Heart left ventricle (tissue), 16 donors: ENCODE results near the gene ARFRP1. TPM values are rescaled to one million over a fixed set of nuclear protein-coding genes. Genes with fewer than 3 reads are reported as not detected.

Experiments
- ATAC-seq, 4 donors: fragments of 200-7000 bp; cut with Tn5 transposase; one replicate each; pipeline ENCODE4 v1.9.1; 2020 to 2022; ENCODE audit warnings: moderate library complexity in 4 of 4, mild to moderate bottlenecking in 3 of 4, moderate number of reproducible peaks in 1 of 4
- DNase-seq, 5 donors: peaks; one replicate each; pipeline ENCODE4 v3.0.0-alpha.2; 2020
- H3K27ac ChIP-seq, 12 donors: fragments of 200-600 bp; sonication (generic) in 4 of 12; one replicate each; pipeline versions ENCODE4 v1.5.0 to v1.8.0; 2016 to 2022; ENCODE audit warnings: mild to moderate bottlenecking in 2 of 12
- H3K27me3 ChIP-seq, 9 donors: fragments of 200-600 bp; sonication (generic) in 2 of 9; one replicate each; pipeline versions ENCODE4 v1.5.1 to v1.8.0; 2016 to 2022; ENCODE audit warnings: mild to moderate bottlenecking in 3 of 9
- H3K36me3 ChIP-seq, 9 donors: fragments of 200-600 bp; sonication (generic) in 2 of 9; one replicate each; pipeline versions ENCODE4 v1.5.0 to v1.8.0; 2018 to 2022; ENCODE audit warnings: mild to moderate bottlenecking in 2 of 9
- H3K4me1 ChIP-seq, 12 donors: fragments of 200-600 bp; sonication (generic) in 4 of 12; one replicate each; pipeline versions ENCODE4 v1.5.0 to v1.8.0; 2016 to 2022; ENCODE audit warnings: mild to moderate bottlenecking in 3 of 12
- H3K4me3 ChIP-seq, 12 donors: fragments of 200-600 bp; sonication (generic) in 4 of 12; one replicate each; pipeline versions ENCODE4 v1.5.0 to v1.8.0; 2017 to 2022; ENCODE audit warnings: mild to moderate bottlenecking in 9 of 12, moderate library complexity in 4 of 12
- H3K9me3 ChIP-seq, 12 donors: fragments of 200-600 bp; sonication (generic) in 4 of 12; one replicate each; pipeline versions ENCODE4 v1.5.0 to v1.8.0; 2016 to 2022; ENCODE audit warnings: mild to moderate bottlenecking in 1 of 12
- CTCF ChIP-seq, 12 donors: fragments of 200-600 bp; sonication (generic) in 4 of 12; IDR thresholded peaks; one replicate each; pipeline versions ENCODE4 v1.5.0 to v1.8.0; 2018 to 2022; ENCODE audit warnings: antibody characterized with exemption in 12 of 12, mild to moderate bottlenecking in 5 of 12
- POLR2A ChIP-seq, 2 donors: fragments of 450-650 bp; IDR thresholded peaks; one replicate each; pipeline ENCODE4 v1.6.1; 2017; ENCODE audit warnings: antibody characterized with exemption in 2 of 2, mild to moderate bottlenecking in 2 of 2, moderate library complexity in 2 of 2
- WGBS, 4 donors: extraction: QIAGEN DNeasy Blood & Tissue Kit in 2 of 4; methylation state at CpG; one replicate each; pipeline versions ENCODE4 v1.1.5 to v1.1.7; 2013 to 2018; 5-methylcytosine and 5-hydroxymethylcytosine counted together
- intact Hi-C, 10 donors: fragments of 100-400 bp; cut with DNase I; formaldehyde crosslinking; loops; one replicate each; pipeline versions ENCODE4 v1.11.1 to v1.14.2; 2022
- polyA plus RNA-seq, 2 donors: library from polyadenylated mRNA; stranded (reverse); fragments of 200-250 nt; gene quantifications; one replicate each; pipeline ENCODE4 v1.2.3, GENCODE V29; 2013
- total RNA-seq, 9 donors: library from RNA; depleted of rRNA in 2 of 9; stranded (reverse); fragments of >200 nt in 2 of 9; fragmentation: NEBNext Ultra II Directional in 3 of 9; extraction: Animal tissue kit (Norgen Biotek cat#: 25700) in 3 of 9; gene quantifications; one replicate each; pipeline versions ENCODE4 v1.1.0 to v1.2.4, GENCODE V29; 2016 to 2023
- donor health status: ischemic (EF 13 %, LVEDD 7.1; RV severe dilation, severe dysfunction).
- donor health status: healthy with polysubstance abuse.
- donor health status: DM: no; HTN: yes; CAD: no.
- donor health status: DM: no; HTN: no; CAD: no.
- donor health status: ischemic (EF 25% LVEDD 6.9; RV normal size, moderate dysfunction).
- donor health status: ischemic (EF 25% LVEDD 5.7; RV mildly dilated, moderate dysfunction).
- donor health status: healthy.
- donor health status: DM: yes; HTN: yes; CAD: no.
- donor health status: ischemic (EF 35%, LVEDD 5.7; RV mildly dilated, moderate dysfunction).
- donor health status: nonischemic (EF 11% LVEDD 7.7; RV severe dilation, severe dysfunction).
- donor health status: DM: yes; HTN: yes; CAD: no.
- donor health status: PGD.
- donor health status: ischemic (EF 29% LVEDD 5.4; RV normal size, mild dysfunction).
- donor health status: nonischemic (EF 23%, LVEDD 6.1; RV moderate dilation, normal function).

The ARFRP1 gene
- total and polyA plus RNA-seq, 11 donors = 27.3 to 47.8 (median 35.9) TPM

GRCh38 chr20:63734111-63734945 is 26.6 kb upstream of the ARFRP1 start:
- H3K36me3 ChIP-seq = peaks cover 0 to 34% (median 30%) of the 10 kb centered on the region in 9 donors
- H3K9me3 ChIP-seq = no peaks in the 10 kb centered on the region
- TF ChIP-seq POLR2A (IDR thresholded peaks at IDR 0.05) = no peak
- TF ChIP-seq CTCF (IDR thresholded peaks at IDR 0.05) = no peak
- no peak for DNase-seq
- WGBS, 4 donors = 94 to 95% (median 95%) methylated on average over 22 to 25 of the region's 25 CpGs
- peaks cover 3 to 29% (median 20%) of the 10 kb centered on the region in 12 donors for H3K4me1 ChIP-seq
- no peaks in the 10 kb centered on the region for H3K27me3 ChIP-seq
- no peak overlapping the region for H3K27ac ChIP-seq
- no peak overlapping the region for H3K4me3 ChIP-seq
- no peak for ATAC-seq
- intact Hi-C loops = loop anchor here in 1 of 10 donors (10.0 kb wide), 1 partner anchor 60 kb away; no protein-coding TSS in a partner anchor

DNA sequence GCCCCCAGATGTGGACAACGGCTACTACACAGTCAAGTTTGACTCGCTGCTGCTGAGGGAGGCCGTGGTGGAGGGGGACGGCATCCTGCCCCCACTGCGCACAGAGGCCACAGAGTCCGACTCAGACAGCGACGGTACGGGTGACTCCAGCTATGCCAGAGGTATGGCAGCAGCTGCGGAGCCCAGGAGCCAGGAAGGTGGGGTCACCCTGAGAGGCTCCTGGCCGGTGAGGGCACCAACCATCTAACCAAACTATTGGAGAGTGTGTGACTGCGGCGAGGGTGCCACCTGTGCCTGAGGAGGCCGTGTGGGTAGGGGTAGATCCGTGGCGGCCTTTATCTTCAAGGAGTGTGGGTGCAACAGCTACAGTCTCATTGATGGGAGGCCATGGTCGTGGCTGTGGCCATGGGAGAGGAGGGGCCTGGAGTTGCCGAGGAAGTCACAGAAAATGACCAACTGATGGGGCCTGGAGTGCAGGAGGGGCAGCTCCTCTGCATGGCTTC is 25.9 kb upstream of the ARFRP1 start:
- Histone ChIP-seq H3K27me3 (no peaks in the 10 kb centered on the region), H3K4me1 (peaks cover 3 to 27% (median 14%) of the 10 kb centered on the region in 12 donors), H3K9me3 (no peaks in the 10 kb centered on the region), H3K27ac (no peak overlapping the region), H3K36me3 (peaks cover 0 to 34% (median 30%) of the 10 kb centered on the region in 9 donors), H3K4me3 (no peak overlapping the region)
- intact Hi-C loops = loop anchor here in 1 of 10 donors (10.0 kb wide), 1 partner anchor 59 kb away; no protein-coding TSS in a partner anchor
- TF ChIP-seq CTCF (IDR thresholded peaks at IDR 0.05) (no peak), POLR2A (IDR thresholded peaks at IDR 0.05) (no peak)
- WGBS, 4 donors = 91 to 94% (median 93%) methylated on average over 10 to 18 of the region's 18 CpGs
- no peak for DNase-seq
- no peak for ATAC-seq

DNA sequence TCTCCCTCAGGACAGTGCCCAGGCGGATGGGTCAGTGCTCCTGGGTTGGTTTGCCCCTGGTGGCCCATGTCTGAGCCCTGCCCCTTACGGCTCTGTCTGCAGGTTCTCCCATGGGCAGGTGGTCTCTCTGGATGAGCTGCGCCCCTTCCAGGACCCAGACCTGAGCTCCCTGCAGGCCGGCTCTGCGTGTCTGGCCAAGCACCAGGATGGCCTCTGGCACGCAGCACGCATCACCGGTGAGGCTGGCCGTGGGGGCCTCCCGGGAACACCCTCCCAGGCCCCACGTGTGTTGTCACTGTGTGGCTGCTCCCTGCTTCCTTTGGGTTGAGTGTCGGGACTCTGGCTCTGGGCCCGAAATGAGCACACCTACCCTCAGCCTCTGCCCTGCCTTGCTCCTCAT is 25.3 kb upstream of the ARFRP1 start:
- DNase-seq = no peak
- intact Hi-C loops = loop anchor here in 1 of 10 donors (10.0 kb wide), 1 partner anchor 58 kb away; no protein-coding TSS in a partner anchor
- 91 to 97% (median 93%) methylated on average over 3 to 13 of the region's 13 CpGs for WGBS, 4 donors

More for the DNA sequence above, 25.3 kb upstream of the ARFRP1 start:
- TF ChIP-seq POLR2A (IDR thresholded peaks at IDR 0.05) (no peak), CTCF (IDR thresholded peaks at IDR 0.05) (no peak)
- Histone ChIP-seq H3K4me3 (no peak overlapping the region), H3K36me3 (peaks cover 0 to 34% (median 30%) of the 10 kb centered on the region in 9 donors), H3K27ac (no peak overlapping the region), H3K9me3 (no peaks in the 10 kb centered on the region), H3K4me1 (peaks cover 2 to 27% (median 9%) of the 10 kb centered on the region in 12 donors), H3K27me3 (no peaks in the 10 kb centered on the region)
- ATAC-seq = no peak
